ENCODE measurements around the gene CST3.

Gene CST3

DNA sequence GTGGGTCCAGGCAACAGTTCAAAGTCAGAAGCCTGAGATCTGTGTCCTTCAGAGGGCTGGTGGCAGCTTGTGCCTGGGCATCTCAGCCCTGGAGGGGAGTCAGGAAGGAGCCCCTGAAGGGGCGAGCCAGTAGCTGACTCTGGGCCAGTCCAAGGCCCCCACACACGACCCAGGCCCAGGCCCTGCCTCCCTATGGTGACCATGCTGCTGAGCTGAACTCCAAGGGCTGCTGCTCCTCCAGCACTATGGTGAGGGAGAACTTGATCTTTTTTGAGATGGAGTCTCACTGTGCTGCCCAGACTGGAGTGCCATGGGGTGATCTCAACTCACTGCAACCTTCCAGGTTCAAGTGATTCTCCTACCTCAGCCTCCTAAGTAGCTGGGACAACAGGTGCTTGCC is 15.2 kb upstream of the CST3 start:
- H3K4me3 ChIP-seq (replicated peaks in 1 of 2; ENCODE audit: low read depth in 2 of 2, low read length in 2 of 2), result no peak overlapping the region
- TF ChIP-seq, protein P1, sequence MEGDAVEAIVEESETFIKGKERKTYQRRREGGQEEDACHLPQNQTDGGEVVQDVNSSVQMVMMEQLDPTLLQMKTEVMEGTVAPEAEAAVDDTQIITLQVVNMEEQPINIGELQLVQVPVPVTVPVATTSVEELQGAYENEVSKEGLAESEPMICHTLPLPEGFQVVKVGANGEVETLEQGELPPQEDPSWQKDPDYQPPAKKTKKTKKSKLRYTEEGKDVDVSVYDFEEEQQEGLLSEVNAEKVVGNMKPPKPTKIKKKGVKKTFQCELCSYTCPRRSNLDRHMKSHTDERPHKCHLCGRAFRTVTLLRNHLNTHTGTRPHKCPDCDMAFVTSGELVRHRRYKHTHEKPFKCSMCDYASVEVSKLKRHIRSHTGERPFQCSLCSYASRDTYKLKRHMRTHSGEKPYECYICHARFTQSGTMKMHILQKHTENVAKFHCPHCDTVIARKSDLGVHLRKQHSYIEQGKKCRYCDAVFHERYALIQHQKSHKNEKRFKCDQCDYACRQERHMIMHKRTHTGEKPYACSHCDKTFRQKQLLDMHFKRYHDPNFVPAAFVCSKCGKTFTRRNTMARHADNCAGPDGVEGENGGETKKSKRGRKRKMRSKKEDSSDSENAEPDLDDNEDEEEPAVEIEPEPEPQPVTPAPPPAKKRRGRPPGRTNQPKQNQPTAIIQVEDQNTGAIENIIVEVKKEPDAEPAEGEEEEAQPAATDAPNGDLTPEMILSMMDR (IDR thresholded peaks at IDR 0.05; ENCODE audit: low read depth, low read length), result no peak

DNA sequence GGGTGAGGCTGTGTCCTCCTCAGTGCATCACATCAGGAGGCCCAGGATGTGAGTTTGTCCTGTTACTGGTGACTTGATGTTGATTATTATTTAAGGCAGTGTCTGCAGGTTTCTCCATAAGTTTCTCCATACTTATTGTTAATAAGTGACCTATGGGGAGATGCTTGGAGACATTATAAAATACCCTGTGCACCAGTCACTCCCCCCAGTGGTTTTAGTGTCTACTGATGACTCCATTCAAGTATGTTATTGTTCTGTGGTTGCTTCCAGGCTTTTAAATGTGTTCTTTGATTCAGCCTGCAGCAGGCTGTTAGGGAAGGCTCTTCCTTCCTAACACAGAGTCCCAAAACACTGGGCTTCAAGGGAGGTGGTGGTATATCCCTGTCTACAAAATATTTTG is 14.6 kb upstream of the CST3 start:
- no peak overlapping the region for H3K4me3 ChIP-seq (replicated peaks in 1 of 2; ENCODE audit: low read depth in 2 of 2, low read length in 2 of 2)
- peak in 1 of 2 donors; percentile 40 for DNase-seq (ENCODE audit: low read depth in 2 of 2)
- TF ChIP-seq, protein P1 (IDR thresholded peaks at IDR 0.05; ENCODE audit: low read depth, low read length), result no peak

More for the DNA sequence above, 15.2 kb upstream of the CST3 start:
- DNase-seq (ENCODE audit: low read depth in 2 of 2), result no peak

DNA sequence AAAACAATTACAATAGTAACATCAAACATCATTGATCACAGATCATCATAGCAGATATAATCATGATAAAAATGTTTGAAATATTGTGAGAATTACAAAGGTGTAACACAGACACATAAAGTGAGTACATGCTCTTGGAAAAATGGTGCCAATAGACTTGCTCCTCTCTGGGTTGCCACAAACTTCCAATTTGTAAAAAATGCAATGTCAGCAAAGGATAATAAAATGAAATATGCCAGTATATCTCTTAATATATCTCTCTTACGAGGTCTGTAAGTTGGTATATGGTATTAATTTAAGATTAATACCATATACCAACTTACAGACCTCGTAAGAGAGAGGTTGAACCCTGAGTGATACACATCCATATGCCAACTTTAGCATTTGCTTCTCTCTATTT is 13.4 kb upstream of the CST3 start:
- H3K4me3 ChIP-seq (replicated peaks in 1 of 2; ENCODE audit: low read depth in 2 of 2, low read length in 2 of 2), result no peak overlapping the region
- TF ChIP-seq, protein P1 (IDR thresholded peaks at IDR 0.05; ENCODE audit: low read depth, low read length), result no peak
- no peak for DNase-seq (ENCODE audit: low read depth in 2 of 2)

DNA sequence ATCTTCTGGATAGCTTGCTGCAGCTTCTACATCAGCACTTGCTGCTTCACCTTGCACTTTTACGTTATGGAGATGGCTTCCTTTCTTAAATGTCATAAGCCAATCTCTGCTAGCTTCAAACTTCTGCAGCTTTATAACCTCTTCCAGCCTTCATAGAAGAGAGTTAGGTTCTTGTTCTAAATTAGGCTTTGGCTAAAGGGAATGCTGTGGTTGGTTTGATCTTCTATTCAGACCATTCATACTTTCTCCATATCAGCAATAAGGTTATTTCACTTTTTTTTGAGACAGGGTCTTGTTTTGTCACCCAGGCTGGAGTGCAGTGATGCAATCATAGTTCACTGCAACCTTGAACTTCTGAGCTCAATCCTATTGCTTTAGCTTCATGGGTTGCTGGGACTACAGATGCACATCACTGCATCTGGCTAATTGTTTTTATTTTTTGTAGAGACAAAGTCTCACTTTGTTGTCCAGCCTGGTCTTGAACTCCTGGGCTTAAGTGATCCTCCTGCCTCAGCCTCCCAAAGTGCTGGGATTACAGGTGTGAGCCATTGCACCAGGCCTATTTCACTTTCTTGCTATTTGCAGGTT is 12.2 kb upstream of the CST3 start:
- no peak for DNase-seq (ENCODE audit: low read depth in 2 of 2)
- H3K4me3 ChIP-seq (replicated peaks in 1 of 2; ENCODE audit: low read depth in 2 of 2, low read length in 2 of 2), result no peak overlapping the region
- TF ChIP-seq, protein P1 (IDR thresholded peaks at IDR 0.05; ENCODE audit: low read depth, low read length), result no peak

DNA sequence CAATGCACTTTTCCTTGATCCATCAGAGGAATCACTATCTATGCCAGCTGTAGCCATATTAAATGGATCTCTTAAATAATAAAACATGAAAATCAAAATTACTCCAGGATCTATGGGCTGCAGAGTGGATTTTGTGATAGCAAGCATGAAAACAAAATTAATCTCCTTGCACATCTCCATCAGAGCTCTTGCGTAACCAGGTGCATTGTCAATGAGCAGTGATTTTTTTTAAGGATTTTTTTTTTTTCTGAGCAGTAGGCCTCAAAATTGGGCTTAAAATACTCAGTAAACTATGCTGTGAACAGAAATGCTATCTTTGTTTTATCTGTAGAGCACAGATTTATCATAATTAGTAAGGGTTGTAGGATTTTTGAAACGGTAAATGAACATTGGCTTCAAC is 11.5 kb upstream of the CST3 start:
- no peak overlapping the region for H3K4me3 ChIP-seq (replicated peaks in 1 of 2; ENCODE audit: low read depth in 2 of 2, low read length in 2 of 2)
- DNase-seq (ENCODE audit: low read depth in 2 of 2), result no peak
- TF ChIP-seq, protein P1 (IDR thresholded peaks at IDR 0.05; ENCODE audit: low read depth, low read length), result no peak

DNA sequence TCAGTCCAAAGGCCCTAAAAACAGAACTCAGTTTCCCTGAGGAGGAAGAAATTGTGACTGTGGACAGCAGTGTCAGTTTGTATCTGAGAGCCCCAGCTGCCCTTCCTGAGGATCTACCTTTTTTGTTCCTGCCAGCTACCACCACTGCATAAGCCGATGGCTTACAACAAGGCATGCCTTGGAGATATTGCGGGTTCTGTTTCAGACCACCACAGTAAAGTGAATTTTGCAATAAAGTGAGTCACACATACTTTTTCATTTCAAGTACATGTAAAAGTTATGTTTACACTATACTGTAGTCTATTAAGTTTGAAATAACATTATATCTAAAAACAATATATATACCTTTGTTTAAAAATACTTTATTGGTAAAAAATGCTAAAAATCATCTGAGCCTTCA is 9.6 kb upstream of the CST3 start:
- no peak overlapping the region for H3K4me3 ChIP-seq (replicated peaks in 1 of 2; ENCODE audit: low read depth in 2 of 2, low read length in 2 of 2)
- TF ChIP-seq, protein P1 (IDR thresholded peaks at IDR 0.05; ENCODE audit: low read depth, low read length), result no peak
- DNase-seq (ENCODE audit: low read depth in 2 of 2), result peak in 1 of 2 donors; percentile 21
